ENCODE measurements around the gene GRK5. TPM values are rescaled to one million over a fixed set of nuclear protein-coding genes. Genes with fewer than 3 reads are reported as not detected.
"Not testable (repeated sequence)": the region's sequence is repeated elsewhere in the genome, so short reads cannot be mapped to it uniquely, and the experiment has no call there.

The GRK5 gene
- total RNA-seq, 2 donors from 2014 or later: 85.3 to 90.2 TPM

DNA sequence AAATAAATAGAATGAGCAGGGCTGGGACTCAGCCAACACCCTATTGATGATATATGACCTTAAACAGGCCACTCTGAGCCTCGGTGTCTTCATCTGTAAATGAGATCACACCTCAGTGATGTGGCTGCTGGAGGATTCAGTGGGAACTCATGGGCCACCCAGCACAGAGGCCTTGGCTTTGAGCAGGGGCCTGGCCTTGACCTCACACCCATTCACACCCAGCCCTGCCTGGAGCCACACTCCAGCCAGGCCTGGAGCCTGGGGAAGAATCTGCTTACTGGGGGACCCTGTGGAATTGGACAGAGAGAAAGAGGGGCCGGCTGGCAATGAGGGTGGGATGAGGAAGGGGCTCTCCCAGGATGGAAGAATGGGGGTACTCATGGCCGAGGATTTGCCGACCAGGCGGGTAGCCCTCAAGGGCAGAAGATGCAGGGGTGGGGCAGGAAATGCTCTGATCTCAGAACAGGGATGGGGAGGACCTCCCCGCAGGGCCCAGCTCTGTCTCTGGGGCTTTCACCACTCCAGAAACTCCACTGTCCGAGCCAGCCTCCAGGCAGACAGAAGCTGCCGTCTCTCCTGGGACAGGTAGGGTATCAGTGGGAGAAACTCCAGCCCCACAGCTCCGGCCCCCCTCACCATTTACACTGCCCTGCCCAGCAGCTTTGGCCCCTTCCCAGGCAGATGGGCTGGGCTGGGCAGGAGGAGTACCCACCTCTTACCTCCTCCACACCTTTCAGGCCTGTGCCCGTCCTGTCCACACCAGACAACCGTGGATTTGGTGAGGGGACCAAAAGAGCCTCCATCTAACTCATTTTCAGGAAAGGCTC, 253.2 kb downstream of the GRK5 start:
- no peaks in the 10 kb centered on the region for H3K4me1 ChIP-seq (ENCODE audit: control insufficient read depth in 1 of 2, low read depth in 2 of 2)
- H3K36me3 ChIP-seq: peaks cover 24% of the 10 kb centered on the region
- H3K9me3 ChIP-seq: no peaks in the 10 kb centered on the region
- ATAC-seq (ENCODE audit: insufficient number of reproducible peaks, low FRiP score, low read depth): no peak
- no peak overlapping the region for H3K4me3 ChIP-seq
- H3K27ac ChIP-seq: no peak overlapping the region
- DNase-seq (ENCODE audit: low spot score): no peak
- H3K27me3 ChIP-seq (replicated peaks; ENCODE audit: insufficient read depth): no peaks in the 10 kb centered on the region
- TF ChIP-seq, protein P1, sequence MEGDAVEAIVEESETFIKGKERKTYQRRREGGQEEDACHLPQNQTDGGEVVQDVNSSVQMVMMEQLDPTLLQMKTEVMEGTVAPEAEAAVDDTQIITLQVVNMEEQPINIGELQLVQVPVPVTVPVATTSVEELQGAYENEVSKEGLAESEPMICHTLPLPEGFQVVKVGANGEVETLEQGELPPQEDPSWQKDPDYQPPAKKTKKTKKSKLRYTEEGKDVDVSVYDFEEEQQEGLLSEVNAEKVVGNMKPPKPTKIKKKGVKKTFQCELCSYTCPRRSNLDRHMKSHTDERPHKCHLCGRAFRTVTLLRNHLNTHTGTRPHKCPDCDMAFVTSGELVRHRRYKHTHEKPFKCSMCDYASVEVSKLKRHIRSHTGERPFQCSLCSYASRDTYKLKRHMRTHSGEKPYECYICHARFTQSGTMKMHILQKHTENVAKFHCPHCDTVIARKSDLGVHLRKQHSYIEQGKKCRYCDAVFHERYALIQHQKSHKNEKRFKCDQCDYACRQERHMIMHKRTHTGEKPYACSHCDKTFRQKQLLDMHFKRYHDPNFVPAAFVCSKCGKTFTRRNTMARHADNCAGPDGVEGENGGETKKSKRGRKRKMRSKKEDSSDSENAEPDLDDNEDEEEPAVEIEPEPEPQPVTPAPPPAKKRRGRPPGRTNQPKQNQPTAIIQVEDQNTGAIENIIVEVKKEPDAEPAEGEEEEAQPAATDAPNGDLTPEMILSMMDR (IDR thresholded peaks at IDR 0.05): no peak

DNA sequence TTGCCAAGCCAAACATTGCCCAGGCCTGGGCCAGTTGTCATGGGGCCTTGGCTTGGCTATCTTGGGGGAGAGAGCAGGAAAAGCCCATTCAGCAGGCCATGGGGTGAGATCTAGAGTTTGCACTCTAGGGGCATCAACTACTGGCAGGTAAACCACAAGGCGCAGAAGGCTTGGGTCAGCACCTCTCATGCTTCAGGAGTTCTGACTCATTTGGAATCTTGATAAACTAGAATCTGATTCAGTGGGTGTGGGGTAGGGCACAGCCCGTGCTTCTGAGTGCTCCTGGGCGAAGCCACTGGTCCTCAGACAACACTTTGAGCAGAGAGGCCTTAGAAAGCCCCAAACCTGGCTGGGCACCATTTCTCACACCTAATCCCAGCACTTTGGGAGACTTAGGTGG, 254.0 kb downstream of the GRK5 start:
- TF ChIP-seq, protein P1 (IDR thresholded peaks at IDR 0.05): no peak
- peaks cover 16% of the 10 kb centered on the region for H3K36me3 ChIP-seq
- H3K9me3 ChIP-seq: no peaks in the 10 kb centered on the region
- no peak overlapping the region for H3K27ac ChIP-seq
- no peak for ATAC-seq (ENCODE audit: insufficient number of reproducible peaks, low FRiP score, low read depth)
- H3K27me3 ChIP-seq (replicated peaks; ENCODE audit: insufficient read depth): no peaks in the 10 kb centered on the region
- H3K4me3 ChIP-seq: no peak overlapping the region
- no peaks in the 10 kb centered on the region for H3K4me1 ChIP-seq (ENCODE audit: control insufficient read depth in 1 of 2, low read depth in 2 of 2)
- no peak for DNase-seq (ENCODE audit: low spot score)

DNA sequence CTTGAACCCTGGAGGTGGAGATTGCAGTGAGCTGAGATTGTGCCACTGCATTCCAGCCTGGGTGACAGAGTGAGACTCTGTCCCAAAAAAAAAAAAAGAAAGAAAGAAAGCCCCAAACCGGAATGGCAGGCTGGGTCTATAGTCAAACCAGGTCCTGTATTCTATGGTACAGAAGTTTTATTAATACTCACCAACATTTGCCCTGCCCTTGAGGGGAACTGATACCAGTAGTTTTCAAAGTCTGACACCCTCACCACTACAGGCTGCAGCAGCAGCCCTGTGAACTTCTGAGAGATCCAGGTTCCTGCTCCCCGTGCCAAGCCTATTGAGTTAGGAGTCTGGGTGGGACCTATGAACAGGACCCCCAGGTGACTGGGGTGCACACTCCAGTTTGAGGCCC, 254.6 kb downstream of the GRK5 start:
- TF ChIP-seq, protein P1 (IDR thresholded peaks at IDR 0.05): no peak
- Histone ChIP-seq H3K4me3 (no peak overlapping the region), H3K27ac (no peak overlapping the region), H3K4me1 (ENCODE audit: control insufficient read depth in 1 of 2, low read depth in 2 of 2) (no peaks in the 10 kb centered on the region), H3K36me3 (peaks cover 12% of the 10 kb centered on the region), H3K27me3 (replicated peaks; ENCODE audit: insufficient read depth) (no peaks in the 10 kb centered on the region), H3K9me3 (no peaks in the 10 kb centered on the region)
- no peak for ATAC-seq (ENCODE audit: insufficient number of reproducible peaks, low FRiP score, low read depth)
- no peak for DNase-seq (ENCODE audit: low spot score)

DNA sequence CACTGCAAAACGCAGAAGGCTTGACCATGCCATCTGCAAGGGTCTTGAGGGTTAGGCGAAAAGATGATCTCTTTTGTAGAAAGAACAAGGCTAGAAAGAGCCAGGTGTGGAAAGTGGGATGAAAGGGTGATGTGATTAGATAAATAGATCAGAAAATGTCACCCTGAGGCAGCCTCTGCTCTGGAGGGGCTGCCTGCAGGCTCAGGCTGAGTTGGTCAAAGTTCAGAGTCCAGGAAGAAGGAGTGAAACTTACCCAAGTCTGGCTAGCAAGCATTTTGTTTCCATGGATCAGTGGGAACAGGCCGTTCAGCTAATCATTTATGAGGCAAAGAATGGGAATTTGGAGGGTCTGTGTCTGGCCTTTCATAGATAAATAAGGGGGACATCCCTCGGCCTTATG, 255.4 kb downstream of the GRK5 start:
- H3K27ac ChIP-seq: no peak overlapping the region
- H3K4me3 ChIP-seq: no peak overlapping the region
- DNase-seq (ENCODE audit: low spot score) (no peak), ATAC-seq (ENCODE audit: insufficient number of reproducible peaks, low FRiP score, low read depth) (no peak)
- H3K27me3 ChIP-seq (replicated peaks; ENCODE audit: insufficient read depth): no peaks in the 10 kb centered on the region
- no peaks in the 10 kb centered on the region for H3K4me1 ChIP-seq (ENCODE audit: control insufficient read depth in 1 of 2, low read depth in 2 of 2)
- TF ChIP-seq, protein P1 (IDR thresholded peaks at IDR 0.05): no peak
- H3K36me3 ChIP-seq: peaks cover 7% of the 10 kb centered on the region
- no peaks in the 10 kb centered on the region for H3K9me3 ChIP-seq

DNA sequence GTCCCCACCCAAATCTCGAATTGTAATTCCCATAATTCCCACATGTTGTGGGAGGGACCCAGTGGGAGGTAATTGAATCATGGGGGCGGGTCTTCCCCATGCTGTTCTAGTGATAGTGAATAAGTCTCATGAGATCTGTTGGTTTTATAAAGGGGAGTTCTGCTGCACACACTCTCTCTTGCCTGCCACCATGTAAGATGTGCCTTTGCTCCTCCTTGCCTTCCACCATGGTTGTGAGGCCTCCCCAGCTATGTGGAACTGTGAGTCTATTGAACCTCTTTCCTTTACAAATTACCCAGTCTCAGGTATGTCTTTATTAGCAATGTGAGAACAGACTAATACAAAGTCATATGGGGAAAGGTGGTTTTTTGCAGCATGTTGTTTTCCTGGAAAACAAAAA, 255.8 kb downstream of the GRK5 start:
- H3K9me3 ChIP-seq; H3K27ac ChIP-seq; H3K4me1 ChIP-seq (ENCODE audit: control insufficient read depth in 1 of 2, low read depth in 2 of 2); ATAC-seq (ENCODE audit: insufficient number of reproducible peaks, low FRiP score, low read depth); H3K36me3 ChIP-seq; H3K27me3 ChIP-seq (replicated peaks; ENCODE audit: insufficient read depth); H3K4me3 ChIP-seq; DNase-seq (ENCODE audit: low spot score): not testable (repeated sequence)

DNA sequence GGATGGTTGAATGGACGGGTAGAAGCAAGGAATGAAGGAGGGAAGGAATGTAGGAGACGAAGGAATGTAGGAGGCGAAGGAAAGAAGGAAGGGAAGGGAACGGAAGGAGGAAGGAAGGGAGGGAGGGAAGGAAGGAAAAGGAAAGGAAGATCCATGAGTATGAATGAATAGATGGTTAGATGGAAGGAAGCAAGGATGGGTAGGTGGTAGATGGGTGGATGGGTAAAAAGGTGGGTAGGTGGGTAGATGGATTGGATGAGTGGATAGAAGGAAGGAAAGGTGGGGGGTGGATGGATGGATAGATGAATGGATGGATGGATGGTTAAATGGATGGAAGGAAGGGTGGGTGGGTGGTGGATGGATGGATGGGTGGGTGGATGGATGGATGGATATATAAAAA, 257.7 kb downstream of the GRK5 start:
- no peak for ATAC-seq (ENCODE audit: insufficient number of reproducible peaks, low FRiP score, low read depth)
- no peak for DNase-seq (ENCODE audit: low spot score)
- TF ChIP-seq, protein P1 (IDR thresholded peaks at IDR 0.05): no peak
- H3K36me3 ChIP-seq: no peaks in the 10 kb centered on the region
- H3K27me3 ChIP-seq (replicated peaks; ENCODE audit: insufficient read depth): no peaks in the 10 kb centered on the region
- H3K9me3 ChIP-seq: no peaks in the 10 kb centered on the region
- H3K4me1 ChIP-seq (ENCODE audit: control insufficient read depth in 1 of 2, low read depth in 2 of 2): peaks cover 0 to 7% of the 10 kb centered on the region in 2 donors
- H3K4me3 ChIP-seq: no peak overlapping the region
- H3K27ac ChIP-seq: no peak overlapping the region
